ENCODE results near the gene MTHFSD. TPM values are rescaled to one million over a fixed set of nuclear protein-coding genes. Genes with fewer than 3 reads are reported as not detected.

MTHFSD gene
- total and polyA plus RNA-seq, 2 donors (not counting 3 experiments of a cell fraction or from before 2014, with no cell fraction given): 16.7 to 21.1 TPM

DNA sequence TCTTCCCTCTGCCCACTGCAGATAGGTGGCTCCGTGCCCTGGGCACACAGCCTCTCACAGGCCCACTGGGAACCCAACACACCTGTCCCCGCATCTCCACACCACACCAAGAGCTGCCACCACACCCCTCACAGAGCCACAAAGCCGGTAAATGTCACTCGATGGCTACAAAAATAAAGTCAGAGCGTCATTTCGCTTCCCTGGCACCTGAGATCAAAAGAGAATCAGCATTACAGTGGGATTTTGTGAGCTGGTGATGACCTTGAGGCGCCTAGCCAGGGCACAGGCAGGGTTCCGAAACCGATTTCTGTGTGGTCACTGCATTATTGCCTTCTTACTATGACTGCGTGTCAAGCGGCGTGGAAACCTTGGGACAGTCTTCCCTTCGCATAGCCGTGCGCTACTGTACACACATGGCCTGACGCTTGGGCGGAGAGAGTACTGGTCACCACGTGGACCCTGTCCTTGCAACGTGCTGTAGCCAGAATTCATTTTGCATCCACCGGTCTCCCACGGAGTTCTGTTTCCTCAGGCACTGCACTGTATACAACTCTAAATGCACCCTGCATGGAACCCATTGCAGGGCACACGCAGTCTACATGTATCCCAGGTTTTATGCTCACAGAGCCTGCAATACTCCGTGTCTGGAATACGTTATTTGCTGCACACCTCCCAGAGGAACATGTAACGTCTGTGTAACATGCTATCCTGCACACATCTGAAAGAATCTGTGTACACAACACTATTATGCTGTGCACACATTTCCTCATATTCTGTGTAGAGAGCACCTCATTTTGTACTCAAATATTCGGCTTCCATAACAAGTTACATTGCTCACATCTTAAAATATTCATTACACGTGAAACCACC, 50.5 kb downstream of the MTHFSD start:
- TF ChIP-seq FOS (IDR thresholded peaks at IDR 0.05; ENCODE audit: borderline replicate concordance, insufficient read depth, low read length) (no peak), POLR2AphosphoS5 (IDR thresholded peaks at IDR 0.05; ENCODE audit: insufficient read depth, low read depth, low read length) (no peak), EZH2 (IDR thresholded peaks at IDR 0.05; ENCODE audit: borderline replicate concordance, low read depth, low read length, severe bottlenecking) (no peak)
- TF ChIP-seq, protein P1, sequence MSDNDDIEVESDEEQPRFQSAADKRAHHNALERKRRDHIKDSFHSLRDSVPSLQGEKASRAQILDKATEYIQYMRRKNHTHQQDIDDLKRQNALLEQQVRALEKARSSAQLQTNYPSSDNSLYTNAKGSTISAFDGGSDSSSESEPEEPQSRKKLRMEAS (IDR thresholded peaks at IDR 0.05; ENCODE audit: insufficient read depth, insufficient read length): peak; percentile 26
- ChIA-PET CTCF (interaction anchor here (1.6 kb wide), 1 partner anchor 252 kb away, joined by 6 read pairs; no protein-coding TSS in a partner anchor), POLR2A (no interaction called here)
- no TSS peak for BruUV-seq (replicated peaks)
- no peak overlapping the region for H3K4me2 ChIP-seq (ENCODE audit: insufficient read depth, low read length)
- dilution Hi-C loops (cut with MboI; ENCODE audit: extremely low pct_ligation_motif_present, low sequenced_read_pairs): no loop called here
- H3K27me3 ChIP-seq (ENCODE audit: control insufficient read depth in 2 of 2, insufficient read depth in 2 of 2, low read length in 2 of 2): peaks cover 86 to 94% of the 10 kb centered on the region in 2 experiments
- H3K79me2 ChIP-seq (ENCODE audit: control insufficient read depth, insufficient read depth, low read length): no peaks in the 10 kb centered on the region
- H3K27ac ChIP-seq (ENCODE audit: insufficient read depth, low read depth, low read length): no peak overlapping the region
- H3K4me3 ChIP-seq (replicated peaks in 1 of 3; ENCODE audit: insufficient read depth in 1 of 3, low read depth in 1 of 3, low read length in 3 of 3): no peak overlapping the region
- intact Hi-C loops (cut with micrococcal nuclease): no loop called here
- H4K20me1 ChIP-seq (replicated peaks; ENCODE audit: control insufficient read depth, extremely low read depth, insufficient read depth, low read length): no peaks in the 10 kb centered on the region
- H3K4me1 ChIP-seq (ENCODE audit: control insufficient read depth, extremely low read depth, insufficient read depth, low read length): no peaks in the 10 kb centered on the region
- H3K9me3 ChIP-seq (replicated peaks; ENCODE audit: control insufficient read depth, insufficient read depth, low read length): no peaks in the 10 kb centered on the region
- DNase-seq (ENCODE audit: low read depth, low spot score) (no peak), FAIRE-seq (peak; percentile 37)
- no peak overlapping the region for H3K9ac ChIP-seq (replicated peaks; ENCODE audit: extremely low read depth, insufficient read depth, low read length)
- no peaks in the 10 kb centered on the region for H3K9me1 ChIP-seq (replicated peaks; ENCODE audit: control insufficient read depth, extremely low read depth, insufficient read depth, low read length)
- H2AFZ ChIP-seq (ENCODE audit: low read depth, low read length): no peak overlapping the region
- H3K36me3 ChIP-seq (ENCODE audit: control insufficient read depth in 2 of 2, extremely low read depth in 1 of 2, insufficient read depth in 2 of 2, low read length in 2 of 2): no peaks in the 10 kb centered on the region

DNA sequence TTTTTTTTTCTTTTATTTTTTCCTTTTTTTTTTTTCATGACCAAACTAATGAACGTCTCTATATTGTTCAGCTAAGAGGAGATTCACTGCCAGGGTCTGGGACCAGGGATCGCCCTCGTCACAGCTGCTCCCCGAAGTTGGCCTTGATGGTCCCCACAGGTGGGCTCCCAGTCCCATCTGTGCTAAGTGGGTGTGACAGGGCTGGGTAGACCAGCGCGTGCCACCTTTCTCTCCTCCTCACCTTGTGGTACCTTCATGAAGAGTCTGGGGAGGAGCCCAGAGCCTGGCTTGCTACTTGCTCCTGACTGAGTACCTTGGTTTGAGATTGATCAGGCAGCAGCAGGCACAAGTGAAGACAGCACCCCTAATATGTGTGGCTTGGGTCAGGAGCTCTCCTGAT, 51.2 kb downstream of the MTHFSD start:
- dilution Hi-C loops (cut with MboI; ENCODE audit: extremely low pct_ligation_motif_present, low sequenced_read_pairs): no loop called here
- DNase-seq (ENCODE audit: low read depth, low spot score): no peak
- Histone ChIP-seq H4K20me1 (replicated peaks; ENCODE audit: control insufficient read depth, extremely low read depth, insufficient read depth, low read length) (no peaks in the 10 kb centered on the region), H3K9me1 (replicated peaks; ENCODE audit: control insufficient read depth, extremely low read depth, insufficient read depth, low read length) (no peaks in the 10 kb centered on the region), H3K27ac (ENCODE audit: insufficient read depth, low read depth, low read length) (no peak overlapping the region), H3K36me3 (ENCODE audit: control insufficient read depth in 2 of 2, extremely low read depth in 1 of 2, insufficient read depth in 2 of 2, low read length in 2 of 2) (no peaks in the 10 kb centered on the region), H3K4me1 (ENCODE audit: control insufficient read depth, extremely low read depth, insufficient read depth, low read length) (no peaks in the 10 kb centered on the region), H3K9ac (replicated peaks; ENCODE audit: extremely low read depth, insufficient read depth, low read length) (no peak overlapping the region), H2AFZ (ENCODE audit: low read depth, low read length) (no peak overlapping the region), H3K79me2 (ENCODE audit: control insufficient read depth, insufficient read depth, low read length) (no peaks in the 10 kb centered on the region), H3K27me3 (ENCODE audit: control insufficient read depth in 2 of 2, insufficient read depth in 2 of 2, low read length in 2 of 2) (peaks cover 91 to 98% of the 10 kb centered on the region in 2 experiments), H3K4me3 (replicated peaks in 1 of 3; ENCODE audit: insufficient read depth in 1 of 3, low read depth in 1 of 3, low read length in 3 of 3) (no peak overlapping the region), H3K4me2 (ENCODE audit: insufficient read depth, low read length) (no peak overlapping the region), H3K9me3 (replicated peaks; ENCODE audit: control insufficient read depth, insufficient read depth, low read length) (no peaks in the 10 kb centered on the region)
- FAIRE-seq: no peak
- no peak for TF ChIP-seq EZH2 (IDR thresholded peaks at IDR 0.05; ENCODE audit: borderline replicate concordance, low read depth, low read length, severe bottlenecking)
- no peak for TF ChIP-seq FOS (IDR thresholded peaks at IDR 0.05; ENCODE audit: borderline replicate concordance, insufficient read depth, low read length)
- no peak for TF ChIP-seq MYC (IDR thresholded peaks at IDR 0.05; ENCODE audit: low read depth, low read length)
- no peak for TF ChIP-seq JUN (IDR thresholded peaks at IDR 0.05; ENCODE audit: borderline replicate concordance, insufficient read depth, insufficient read length, low read depth)
- TF ChIP-seq, protein P2, sequence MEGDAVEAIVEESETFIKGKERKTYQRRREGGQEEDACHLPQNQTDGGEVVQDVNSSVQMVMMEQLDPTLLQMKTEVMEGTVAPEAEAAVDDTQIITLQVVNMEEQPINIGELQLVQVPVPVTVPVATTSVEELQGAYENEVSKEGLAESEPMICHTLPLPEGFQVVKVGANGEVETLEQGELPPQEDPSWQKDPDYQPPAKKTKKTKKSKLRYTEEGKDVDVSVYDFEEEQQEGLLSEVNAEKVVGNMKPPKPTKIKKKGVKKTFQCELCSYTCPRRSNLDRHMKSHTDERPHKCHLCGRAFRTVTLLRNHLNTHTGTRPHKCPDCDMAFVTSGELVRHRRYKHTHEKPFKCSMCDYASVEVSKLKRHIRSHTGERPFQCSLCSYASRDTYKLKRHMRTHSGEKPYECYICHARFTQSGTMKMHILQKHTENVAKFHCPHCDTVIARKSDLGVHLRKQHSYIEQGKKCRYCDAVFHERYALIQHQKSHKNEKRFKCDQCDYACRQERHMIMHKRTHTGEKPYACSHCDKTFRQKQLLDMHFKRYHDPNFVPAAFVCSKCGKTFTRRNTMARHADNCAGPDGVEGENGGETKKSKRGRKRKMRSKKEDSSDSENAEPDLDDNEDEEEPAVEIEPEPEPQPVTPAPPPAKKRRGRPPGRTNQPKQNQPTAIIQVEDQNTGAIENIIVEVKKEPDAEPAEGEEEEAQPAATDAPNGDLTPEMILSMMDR (IDR thresholded peaks at IDR 0.05; ENCODE audit: extremely low read depth in 1 of 2, insufficient read depth in 1 of 2, low read depth in 1 of 2, low read length in 2 of 2): no peak
- TF ChIP-seq POLR2AphosphoS5 (IDR thresholded peaks at IDR 0.05; ENCODE audit: insufficient read depth, low read depth, low read length): no peak
- TF ChIP-seq POLR2A (IDR thresholded peaks at IDR 0.05; ENCODE audit: low read depth, low read length): no peak
- ChIA-PET CTCF (interaction anchor here (1.6 kb wide), 1 partner anchor 252 kb away, joined by 6 read pairs; no protein-coding TSS in a partner anchor), POLR2A (no interaction called here)
- intact Hi-C loops (cut with micrococcal nuclease): no loop called here
- no TSS peak for BruUV-seq (replicated peaks)
